ENCODE data around the gene ZNF502. TPM values are rescaled to one million over a fixed set of nuclear protein-coding genes. Genes with fewer than 3 reads are reported as not detected.
"Not testable (repeated sequence)": the region's sequence is repeated elsewhere in the genome, so short reads cannot be mapped to it uniquely, and the experiment has no call there.

The ZNF502 gene
- 4.4 TPM for total RNA-seq

- intact Hi-C loops (cut with DNase I), result no loop called here
- H3K36me3 ChIP-seq, result peaks cover 0 to 3% of the 10 kb centered on the region in 2 donors
- no peak for TF ChIP-seq POLR2A (IDR thresholded peaks at IDR 0.05)
- TF ChIP-seq POLR2AphosphoS5 (IDR thresholded peaks at IDR 0.05; ENCODE audit: insufficient read depth in 1 of 2, low read depth in 1 of 2), result peak; percentile 72 to 80
- peak in 1 of 3 experiments; percentile 15 for TF ChIP-seq CTCF (IDR thresholded peaks at IDR 0.05)
- DNase-seq (ENCODE audit: extremely low spot score in 2 of 2), result no peak
- peak within 1 kb of the TSS; percentile 69 to 78 for H3K4me3 ChIP-seq
- no peak within 1 kb of the TSS for H3K27ac ChIP-seq
- no peaks in the 10 kb centered on the region for H3K27me3 ChIP-seq
- no peaks in the 10 kb centered on the region for H3K4me1 ChIP-seq
- peaks cover 2% of the 10 kb centered on the region for H3K9me3 ChIP-seq
Observed at GRCh38 chr3:44712455-44713075, at the start of gene ZNF502. Gene ZNF502 (plus strand): TSS chr3:44712660. CDS start chr3:44720262, 7,602 bp downstream.

- Histone ChIP-seq H3K9me3 (no peaks in the 10 kb centered on the region), H3K36me3 (peaks cover 0 to 15% of the 10 kb centered on the region in 2 donors), H3K27ac (no peak overlapping the region), H3K27me3 (no peaks in the 10 kb centered on the region), H3K4me3 (no peak overlapping the region), H3K4me1 (no peaks in the 10 kb centered on the region)
- no peak for DNase-seq (ENCODE audit: extremely low spot score in 2 of 2)
- TF ChIP-seq POLR2A (IDR thresholded peaks at IDR 0.05) (no peak), POLR2AphosphoS5 (IDR thresholded peaks at IDR 0.05; ENCODE audit: insufficient read depth in 1 of 2, low read depth in 1 of 2) (no peak), CTCF (IDR thresholded peaks at IDR 0.05) (no peak)
- intact Hi-C loops (cut with DNase I), result no loop called here
Observed at GRCh38 chr3:44665173-44665572, 47.3 kb upstream of the ZNF502 start.

- intact Hi-C loops (cut with DNase I), result no loop called here
- H3K4me1 ChIP-seq, result no peaks in the 10 kb centered on the region
- H3K36me3 ChIP-seq, result peaks cover 0 to 4% of the 10 kb centered on the region in 2 donors
- no peak for DNase-seq (ENCODE audit: extremely low spot score in 2 of 2)
- H3K9me3 ChIP-seq, result no peaks in the 10 kb centered on the region
- TF ChIP-seq CTCF (IDR thresholded peaks at IDR 0.05) (no peak), POLR2AphosphoS5 (IDR thresholded peaks at IDR 0.05; ENCODE audit: insufficient read depth in 1 of 2, low read depth in 1 of 2) (no peak), POLR2A (IDR thresholded peaks at IDR 0.05) (no peak)
- H3K4me3 ChIP-seq, result no peak overlapping the region
- H3K27ac ChIP-seq, result no peak overlapping the region
- H3K27me3 ChIP-seq, result no peaks in the 10 kb centered on the region
Observed at GRCh38 chr3:44666346-44666745, 46.1 kb upstream of the ZNF502 start.

- Histone ChIP-seq H3K4me3 (no peak overlapping the region), H3K27me3 (no peaks in the 10 kb centered on the region), H3K36me3 (no peaks in the 10 kb centered on the region), H3K4me1 (no peaks in the 10 kb centered on the region), H3K27ac (no peak overlapping the region), H3K9me3 (no peaks in the 10 kb centered on the region)
- no peak for TF ChIP-seq CTCF (IDR thresholded peaks at IDR 0.05)
- no peak for TF ChIP-seq POLR2AphosphoS5 (IDR thresholded peaks at IDR 0.05; ENCODE audit: insufficient read depth in 1 of 2, low read depth in 1 of 2)
- TF ChIP-seq POLR2A (IDR thresholded peaks at IDR 0.05), result no peak
- intact Hi-C loops (cut with DNase I), result no loop called here
- no peak for DNase-seq (ENCODE audit: extremely low spot score in 2 of 2)
Observed at GRCh38 chr3:44669760-44670159, 42.7 kb upstream of the ZNF502 start.

GRCh38 chr3:44673466-44673865, 39.0 kb upstream of the ZNF502 start:
- H3K36me3 ChIP-seq; H3K27me3 ChIP-seq; H3K4me1 ChIP-seq; H3K9me3 ChIP-seq; intact Hi-C loops (cut with DNase I); H3K27ac ChIP-seq; H3K4me3 ChIP-seq: not testable (repeated sequence)
- peak in 1 of 2 donors; percentile 47 for DNase-seq (ENCODE audit: extremely low spot score in 2 of 2)
